GM04503 (cell line): ENCODE data around the gene DISC1.
"Not testable (repeated sequence)": the region's sequence is repeated elsewhere in the genome, so short reads cannot be mapped to it uniquely, and the experiment has no call there.

Experiments
- DNase-seq: peaks from one replicate; pipeline ENCODE4 v3.0.0-alpha.2; 2012; ENCODE audit warnings: low read depth

The DISC1 gene

GRCh38 chr1:231774719-231775335 is 148.2 kb downstream of the DISC1 start:
- DNase-seq = no peak

GRCh38 chr1:231776010-231776756 is 149.6 kb downstream of the DISC1 start:
- DNase-seq = peak; percentile 79

GRCh38 chr1:231776757-231777062 is 150.1 kb downstream of the DISC1 start:
- no peak for DNase-seq

GRCh38 chr1:231778009-231778719 is 151.6 kb downstream of the DISC1 start:
- DNase-seq = no peak

GRCh38 chr1:231779081-231779480 is 152.5 kb downstream of the DISC1 start:
- DNase-seq = no peak

GRCh38 chr1:231781892-231782291 is 155.3 kb downstream of the DISC1 start:
- DNase-seq = no peak

GRCh38 chr1:231785073-231785472 is 158.5 kb downstream of the DISC1 start:
- not testable (repeated sequence) for DNase-seq

- DNase-seq = no peak
Measured at GRCh38 chr1:231786126-231786525, 159.5 kb downstream of the DISC1 start.

GRCh38 chr1:231792634-231793033 is 166.0 kb downstream of the DISC1 start:
- DNase-seq = no peak

- DNase-seq = no peak
Measured at GRCh38 chr1:231793893-231794292, 167.3 kb downstream of the DISC1 start.

GRCh38 chr1:231796141-231796540 is 169.6 kb downstream of the DISC1 start:
- no peak for DNase-seq

- DNase-seq = no peak
Measured at GRCh38 chr1:231799363-231799986, 172.9 kb downstream of the DISC1 start.

- no peak for DNase-seq
Measured at GRCh38 chr1:231800108-231800507, 173.5 kb downstream of the DISC1 start.

GRCh38 chr1:231801042-231801585 is 174.5 kb downstream of the DISC1 start:
- DNase-seq = no peak

- DNase-seq = no peak
Measured at GRCh38 chr1:231803353-231803752, 176.8 kb downstream of the DISC1 start.

- no peak for DNase-seq
Measured at GRCh38 chr1:231806623-231807495, 180.3 kb downstream of the DISC1 start.

- DNase-seq = no peak
Measured at GRCh38 chr1:231807541-231807940, 181.0 kb downstream of the DISC1 start.

GRCh38 chr1:231808116-231808515 is 181.5 kb downstream of the DISC1 start:
- no peak for DNase-seq

GRCh38 chr1:231808990-231809389 is 182.4 kb downstream of the DISC1 start:
- DNase-seq = peak; percentile 87

GRCh38 chr1:231810415-231810814 is 183.8 kb downstream of the DISC1 start:
- no peak for DNase-seq

- no peak for DNase-seq
Measured at GRCh38 chr1:231814021-231814420, 187.4 kb downstream of the DISC1 start.

- no peak for DNase-seq
Measured at GRCh38 chr1:231814521-231814920, 187.9 kb downstream of the DISC1 start.
